Measurements from ENCODE around the gene MLLT3. TPM values are rescaled to one million over a fixed set of nuclear protein-coding genes. Genes with fewer than 3 reads are reported as not detected.

The MLLT3 gene
- total and polyA plus RNA-seq, 2 of the 8 experiments (the other 6 are each of a cell fraction or from before 2014, with no cell fraction given) = 5.9 to 9.6 TPM

DNA sequence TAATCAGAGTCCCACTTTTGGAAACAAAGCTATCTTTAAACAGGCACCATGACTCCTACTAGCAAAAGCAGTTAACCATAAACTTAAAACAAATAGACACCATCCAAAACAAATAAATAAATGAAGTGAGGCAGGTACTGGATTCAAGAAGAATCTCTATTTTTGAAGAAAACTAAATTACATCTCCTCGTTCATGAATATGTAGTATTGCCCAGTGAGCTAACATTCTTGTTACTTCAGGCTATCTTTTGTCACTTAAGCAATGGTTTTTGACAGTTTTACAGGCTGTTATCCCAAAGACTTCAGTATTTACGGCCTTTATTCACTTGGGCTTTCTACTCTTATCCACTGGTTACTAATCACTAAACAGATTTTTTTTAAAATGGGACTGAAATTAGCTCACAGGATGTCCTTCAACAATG lies 242.5 kb downstream of the MLLT3 start:
- Histone ChIP-seq H3K79me1 (ENCODE audit: low read depth, low read length) (no peaks in the 10 kb centered on the region), H4K8ac (ENCODE audit: extremely low read depth, insufficient read depth, low read length) (no peak overlapping the region), H3K9ac (replicated peaks in 1 of 4; ENCODE audit: extremely low read depth in 1 of 4, low read depth in 3 of 4, low read length in 3 of 4) (no peak overlapping the region), H2BK5ac (ENCODE audit: low read depth, low read length) (no peak overlapping the region), H3K27me3 (replicated peaks in 1 of 4; ENCODE audit: control insufficient read depth in 3 of 4, extremely low read depth in 1 of 4, insufficient read depth in 3 of 4, low read length in 3 of 4) (no peaks in the 10 kb centered on the region), H3K18ac (ENCODE audit: extremely low read depth, low read length) (no peak overlapping the region), H2AK5ac (ENCODE audit: low read depth, low read length) (no peak overlapping the region), H3K4ac (replicated peaks; ENCODE audit: insufficient read length, low read depth, low read length) (no peak overlapping the region), H4K5ac (ENCODE audit: insufficient read length, low read depth, low read length) (no peak overlapping the region), H2AFZ (ENCODE audit: low read length) (no peak overlapping the region), H3K9me3 (ENCODE audit: insufficient read depth in 2 of 2, low read depth in 1 of 2, low read length in 1 of 2) (no peaks in the 10 kb centered on the region), H2BK15ac (ENCODE audit: low read length) (no peak overlapping the region), H4K91ac (replicated peaks; ENCODE audit: insufficient read length, low read length) (no peak overlapping the region), H3K36me3 (ENCODE audit: control insufficient read depth in 2 of 4, insufficient read depth in 4 of 4, low read length in 3 of 4) (no peaks in the 10 kb centered on the region), H2BK120ac (replicated peaks; ENCODE audit: low read depth, low read length) (no peak overlapping the region), H3K23me2 (ENCODE audit: low read depth, low read length) (no peaks in the 10 kb centered on the region), H4K20me1 (replicated peaks in 1 of 2; ENCODE audit: control insufficient read depth in 1 of 2, insufficient read depth in 2 of 2, low read length in 2 of 2) (no peaks in the 10 kb centered on the region), H3K56ac (replicated peaks; ENCODE audit: insufficient read length, low read depth, low read length) (no peak overlapping the region), H2BK12ac (ENCODE audit: low read depth, low read length) (no peak overlapping the region), H3K14ac (ENCODE audit: insufficient read length) (no peak overlapping the region), H3K4me2 (ENCODE audit: insufficient read depth in 1 of 2, low read depth in 2 of 2, low read length in 2 of 2) (no peak overlapping the region), H2BK20ac (ENCODE audit: low read length) (no peak overlapping the region), H3K4me3 (ENCODE audit: extremely low read depth in 1 of 4, insufficient read depth in 2 of 4, low read depth in 3 of 4, low read length in 4 of 4) (no peak overlapping the region), H3K4me1 (replicated peaks in 1 of 4; ENCODE audit: control insufficient read depth in 3 of 4, insufficient read depth in 4 of 4, low read length in 3 of 4) (no peaks in the 10 kb centered on the region; a peak in 1 of 7 replicates), H3K23ac (ENCODE audit: insufficient read length) (no peak overlapping the region), H3K27ac (ENCODE audit: low read depth, low read length) (no peak overlapping the region), H3K79me2 (ENCODE audit: control insufficient read depth in 1 of 2, insufficient read depth in 2 of 2, low read length in 2 of 2) (no peaks in the 10 kb centered on the region)
- no peak for TF ChIP-seq SUZ12 (IDR thresholded peaks at IDR 0.05; ENCODE audit: low read length)
- no peak for TF ChIP-seq KDM5A (IDR thresholded peaks at IDR 0.05; ENCODE audit: low read length)
- no peak for TF ChIP-seq NRF1 (IDR thresholded peaks at IDR 0.05; ENCODE audit: low read depth, low read length)
- no peak for FAIRE-seq
- POLR2A ChIA-PET (ENCODE audit: partially characterized antibody) = interaction anchor here (0.5 kb wide), 1 partner anchor 422 kb away, joined by 3 read pairs; no protein-coding TSS in a partner anchor
- DNase-seq (ENCODE audit: low read depth in 1 of 2, low spot score in 2 of 2) = no peak
- WGBS, 2 experiments (ENCODE audit: extremely low coverage in 1 of 2, insufficient coverage in 1 of 2, insufficient read length in 1 of 2, insufficient replicate concordance in 2 of 2, low coverage in 1 of 2, low lambda C conversion rate in 2 of 2, missing lambda C conversion rate in 1 of 2) = 68% methylated on average over 2 of the region's 2 CpGs; no CpG with 5 or more reads in 1 of the 2 experiments
- CTCF ChIA-PET (ENCODE audit: partially characterized antibody) = no interaction called here

All from H1 (cell line).